Uterus (tissue), 4 donors: ENCODE data around the gene TOR1AIP2. TPM values are rescaled to one million over a fixed set of nuclear protein-coding genes. Genes with fewer than 3 reads are reported as not detected.

Source experiments
- DNase-seq, 2 donors: peaks; one replicate each; pipeline ENCODE4 v3.0.0-alpha.2; 2019 to 2020
- H3K27ac ChIP-seq, 2 donors: fragments of 200-600 bp; sonication (generic); 1 replicate in 1 of 2; 2 replicates in 1 of 2; pipeline ENCODE4 v1.5.1; 2016 to 2018
- H3K27me3 ChIP-seq, 2 donors: fragments of 200-600 bp; sonication (generic); one replicate each; pipeline ENCODE4 v1.5.1; 2018 to 2019; ENCODE audit warnings: control low read depth in 1 of 2
- H3K36me3 ChIP-seq, 2 donors: fragments of 200-600 bp; sonication (generic); one replicate each; pipeline ENCODE4 v1.5.1; 2019; ENCODE audit warnings: control low read depth in 1 of 2
- H3K4me1 ChIP-seq, 2 donors: fragments of 200-600 bp; sonication (generic); one replicate each; pipeline ENCODE4 v1.5.1; 2018 to 2019; ENCODE audit warnings: control low read depth in 1 of 2
- H3K4me3 ChIP-seq, 2 donors: fragments of 200-600 bp; sonication (generic); 1 replicate in 1 of 2; 2 replicates in 1 of 2; pipeline ENCODE4 v1.5.1; 2018 to 2019; ENCODE audit warnings: mild to moderate bottlenecking in 1 of 2
- H3K9me3 ChIP-seq, 2 donors: fragments of 200-600 bp; sonication (generic); one replicate each; pipeline ENCODE4 v1.5.1; 2019; ENCODE audit warnings: control low read depth in 1 of 2
- POLR2A ChIP-seq, 2 donors: fragments of 450-650 bp; IDR thresholded peaks; one replicate each; pipeline ENCODE4 v1.6.1; 2016; ENCODE audit warnings: antibody characterized with exemption in 2 of 2, mild to moderate bottlenecking in 1 of 2, moderate library complexity in 1 of 2
- intact Hi-C: fragments of 100-400 bp; cut with DNase I; formaldehyde crosslinking; loops from one replicate; pipeline ENCODE4 v1.15.1; 2023; ENCODE audit warnings: low total_unique reads
- total RNA-seq, 4 donors: library from RNA; depleted of rRNA in 3 of 4; stranded (reverse); fragments of >200 nt in 3 of 4; gene quantifications; one replicate each; pipeline versions ENCODE4 v1.1.0 to v1.2.4, GENCODE V29; 2014 to 2023
- TF ChIP-seq, protein P1 (sequence below), 4 experiments: fragments of 200-600 bp in 2 of 4; fragments of 450-650 bp in 2 of 4; sonication (generic) in 2 of 4; IDR thresholded peaks; one replicate each; pipeline ENCODE4 v1.5.1; 2016 to 2019; ENCODE audit warnings: antibody characterized with exemption in 4 of 4, mild to moderate bottlenecking in 2 of 4, moderate library complexity in 1 of 4
- donor health status: DM: yes; HTN: yes; CAD: no.

TOR1AIP2 gene
- total RNA-seq, 4 donors from 2014 or later: 32.1 to 94.4 (median 58.8) TPM

DNA sequence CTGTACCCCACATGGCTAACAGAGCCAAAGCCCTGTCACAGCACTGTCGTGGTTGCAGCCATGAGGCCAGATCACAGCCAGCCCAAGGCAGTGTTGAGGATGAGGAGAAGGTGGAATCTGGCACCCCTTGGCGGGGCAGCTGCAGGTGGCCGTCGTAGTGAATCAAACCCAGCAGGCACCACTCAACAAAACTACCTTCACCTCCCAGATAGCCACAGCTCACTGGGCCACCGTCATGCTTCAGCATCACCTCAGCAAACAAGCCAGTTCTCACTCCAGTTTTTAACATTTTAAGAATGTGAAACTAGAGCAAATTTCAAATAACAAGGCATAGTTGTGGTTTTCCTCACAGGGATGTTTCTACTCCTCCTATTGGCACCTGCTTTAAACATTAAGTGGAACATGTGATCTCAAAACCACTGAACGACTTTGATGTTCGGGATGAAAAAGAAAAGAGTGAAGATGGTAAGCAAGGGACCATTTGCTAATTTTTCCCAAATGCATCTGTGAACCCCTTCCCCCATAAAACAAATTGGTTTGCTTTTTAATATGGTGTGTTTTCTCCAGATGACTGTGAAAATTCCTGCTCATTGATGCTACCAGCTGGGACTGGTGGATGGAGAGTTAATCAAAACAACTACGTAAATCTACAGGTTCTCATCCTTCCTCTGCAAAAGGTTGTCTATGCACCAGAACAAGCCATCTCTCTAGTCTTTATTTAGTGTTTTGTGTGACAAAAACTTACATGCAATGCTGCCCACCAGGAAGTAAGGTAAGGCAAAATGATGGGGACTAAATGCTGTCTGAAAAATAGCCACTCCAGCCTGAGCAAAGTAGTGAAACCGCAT lies 45.5 kb downstream of the TOR1AIP2 start:
- H3K4me3 ChIP-seq: no peak overlapping the region
- TF ChIP-seq, protein P1, sequence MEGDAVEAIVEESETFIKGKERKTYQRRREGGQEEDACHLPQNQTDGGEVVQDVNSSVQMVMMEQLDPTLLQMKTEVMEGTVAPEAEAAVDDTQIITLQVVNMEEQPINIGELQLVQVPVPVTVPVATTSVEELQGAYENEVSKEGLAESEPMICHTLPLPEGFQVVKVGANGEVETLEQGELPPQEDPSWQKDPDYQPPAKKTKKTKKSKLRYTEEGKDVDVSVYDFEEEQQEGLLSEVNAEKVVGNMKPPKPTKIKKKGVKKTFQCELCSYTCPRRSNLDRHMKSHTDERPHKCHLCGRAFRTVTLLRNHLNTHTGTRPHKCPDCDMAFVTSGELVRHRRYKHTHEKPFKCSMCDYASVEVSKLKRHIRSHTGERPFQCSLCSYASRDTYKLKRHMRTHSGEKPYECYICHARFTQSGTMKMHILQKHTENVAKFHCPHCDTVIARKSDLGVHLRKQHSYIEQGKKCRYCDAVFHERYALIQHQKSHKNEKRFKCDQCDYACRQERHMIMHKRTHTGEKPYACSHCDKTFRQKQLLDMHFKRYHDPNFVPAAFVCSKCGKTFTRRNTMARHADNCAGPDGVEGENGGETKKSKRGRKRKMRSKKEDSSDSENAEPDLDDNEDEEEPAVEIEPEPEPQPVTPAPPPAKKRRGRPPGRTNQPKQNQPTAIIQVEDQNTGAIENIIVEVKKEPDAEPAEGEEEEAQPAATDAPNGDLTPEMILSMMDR (IDR thresholded peaks at IDR 0.05): no peak
- TF ChIP-seq POLR2A (IDR thresholded peaks at IDR 0.05): no peak
- H3K9me3 ChIP-seq: no peaks in the 10 kb centered on the region
- no peak overlapping the region for H3K27ac ChIP-seq
- H3K27me3 ChIP-seq: no peaks in the 10 kb centered on the region
- no peaks in the 10 kb centered on the region for H3K4me1 ChIP-seq
- intact Hi-C loops: no loop called here
- no peak for DNase-seq
- no peaks in the 10 kb centered on the region for H3K36me3 ChIP-seq

DNA sequence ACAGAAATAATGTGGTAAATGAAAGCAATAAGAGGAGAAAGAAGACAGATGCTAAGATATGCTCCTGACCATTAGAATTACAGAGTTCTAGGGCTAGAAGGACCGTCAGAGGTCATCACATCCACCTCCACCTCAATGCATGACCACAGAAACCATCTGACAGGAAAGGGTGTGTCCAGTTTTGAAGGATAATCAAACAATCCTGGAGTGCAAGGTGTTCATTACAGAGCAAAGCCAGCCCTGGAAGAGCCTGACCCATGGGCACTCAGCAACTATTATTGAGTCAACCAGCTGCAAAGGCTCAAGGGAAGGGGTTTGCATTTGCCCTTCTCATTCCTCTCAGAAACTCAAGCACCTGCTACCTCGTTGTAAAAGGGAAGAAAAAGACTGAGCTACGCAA lies 46.4 kb downstream of the TOR1AIP2 start:
- H3K4me1 ChIP-seq: no peaks in the 10 kb centered on the region
- no peak for TF ChIP-seq POLR2A (IDR thresholded peaks at IDR 0.05)
- TF ChIP-seq, protein P1 (IDR thresholded peaks at IDR 0.05): no peak
- no peak overlapping the region for H3K4me3 ChIP-seq
- no peaks in the 10 kb centered on the region for H3K9me3 ChIP-seq
- intact Hi-C loops: no loop called here
- H3K36me3 ChIP-seq: no peaks in the 10 kb centered on the region
- no peaks in the 10 kb centered on the region for H3K27me3 ChIP-seq
- DNase-seq: no peak
- no peak overlapping the region for H3K27ac ChIP-seq

DNA sequence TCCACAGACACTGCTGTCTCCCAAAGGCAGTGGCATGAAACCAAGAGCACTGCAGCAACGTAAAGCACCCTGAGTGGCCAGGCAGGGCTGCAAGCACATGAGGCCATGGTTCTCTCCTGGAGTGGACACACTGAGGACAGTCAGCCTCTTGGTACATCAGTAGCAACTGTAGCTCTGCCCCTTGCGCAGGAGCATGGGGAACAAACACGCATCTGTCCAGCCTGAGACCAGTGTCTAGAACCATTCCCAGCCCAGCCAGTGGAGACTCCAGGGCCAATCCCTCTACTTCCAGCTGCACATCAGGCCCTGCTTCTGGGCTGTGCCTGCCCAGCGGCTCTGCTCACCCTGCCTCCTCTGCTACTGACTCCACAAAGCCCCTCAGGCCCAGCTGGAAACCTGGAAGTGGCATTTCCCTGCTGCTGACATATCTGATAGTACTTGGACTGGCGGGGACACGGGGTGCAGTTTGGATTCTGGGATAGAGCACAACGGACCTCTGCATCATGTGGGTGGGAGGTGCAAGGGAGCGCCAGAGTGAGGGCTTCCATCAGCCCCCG lies 49.0 kb downstream of the TOR1AIP2 start:
- DNase-seq: no peak
- TF ChIP-seq POLR2A (IDR thresholded peaks at IDR 0.05): no peak
- TF ChIP-seq, protein P1 (IDR thresholded peaks at IDR 0.05): no peak
- Histone ChIP-seq H3K9me3 (no peaks in the 10 kb centered on the region), H3K4me3 (no peak overlapping the region), H3K27me3 (no peaks in the 10 kb centered on the region), H3K4me1 (no peaks in the 10 kb centered on the region), H3K27ac (no peak overlapping the region), H3K36me3 (no peaks in the 10 kb centered on the region)
- intact Hi-C loops: no loop called here

DNA sequence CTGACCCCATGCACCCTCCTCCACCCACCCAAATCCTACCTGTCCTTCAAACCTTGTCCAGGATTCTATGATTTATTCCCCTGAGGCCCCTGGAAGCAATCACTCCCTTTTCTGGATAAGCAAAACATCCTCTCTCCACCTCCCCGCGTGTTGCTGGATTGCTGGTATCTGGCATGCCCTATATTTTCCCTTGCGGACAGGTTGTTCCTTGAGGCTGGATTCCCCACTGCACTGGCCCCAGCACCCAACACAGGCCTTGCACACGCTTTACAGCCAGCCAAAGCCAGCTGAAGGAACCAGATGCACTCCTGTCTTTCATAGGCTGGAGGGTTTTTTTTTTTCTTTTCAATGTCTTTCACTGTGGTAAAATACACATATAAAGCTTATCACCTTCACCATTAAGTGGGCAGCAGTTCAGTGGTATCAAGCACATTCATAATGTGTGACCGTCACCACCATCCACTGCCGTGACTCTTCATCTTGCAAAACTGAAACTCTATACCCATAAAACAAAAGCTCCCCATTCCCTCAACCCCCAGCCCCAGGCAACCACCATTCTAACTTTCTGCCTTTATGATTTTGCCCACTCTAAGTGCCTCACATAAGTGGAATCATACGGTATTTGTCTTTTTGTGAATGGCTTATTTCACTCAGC lies 50.9 kb downstream of the TOR1AIP2 start:
- H3K9me3 ChIP-seq: no peaks in the 10 kb centered on the region
- DNase-seq: no peak
- no peaks in the 10 kb centered on the region for H3K4me1 ChIP-seq
- no peaks in the 10 kb centered on the region for H3K36me3 ChIP-seq
- H3K27ac ChIP-seq: no peak overlapping the region
- TF ChIP-seq, protein P1 (IDR thresholded peaks at IDR 0.05): no peak
- no peak for TF ChIP-seq POLR2A (IDR thresholded peaks at IDR 0.05)
- no peak overlapping the region for H3K4me3 ChIP-seq
- no peaks in the 10 kb centered on the region for H3K27me3 ChIP-seq
- intact Hi-C loops: no loop called here
